Measurements from ENCODE around the gene ZNF133. TPM values are rescaled to one million over a fixed set of nuclear protein-coding genes. Genes with fewer than 3 reads are reported as not detected.

ZNF133 gene
- total RNA-seq, result 7.9 and 11.0 TPM in 2 replicates

DNA sequence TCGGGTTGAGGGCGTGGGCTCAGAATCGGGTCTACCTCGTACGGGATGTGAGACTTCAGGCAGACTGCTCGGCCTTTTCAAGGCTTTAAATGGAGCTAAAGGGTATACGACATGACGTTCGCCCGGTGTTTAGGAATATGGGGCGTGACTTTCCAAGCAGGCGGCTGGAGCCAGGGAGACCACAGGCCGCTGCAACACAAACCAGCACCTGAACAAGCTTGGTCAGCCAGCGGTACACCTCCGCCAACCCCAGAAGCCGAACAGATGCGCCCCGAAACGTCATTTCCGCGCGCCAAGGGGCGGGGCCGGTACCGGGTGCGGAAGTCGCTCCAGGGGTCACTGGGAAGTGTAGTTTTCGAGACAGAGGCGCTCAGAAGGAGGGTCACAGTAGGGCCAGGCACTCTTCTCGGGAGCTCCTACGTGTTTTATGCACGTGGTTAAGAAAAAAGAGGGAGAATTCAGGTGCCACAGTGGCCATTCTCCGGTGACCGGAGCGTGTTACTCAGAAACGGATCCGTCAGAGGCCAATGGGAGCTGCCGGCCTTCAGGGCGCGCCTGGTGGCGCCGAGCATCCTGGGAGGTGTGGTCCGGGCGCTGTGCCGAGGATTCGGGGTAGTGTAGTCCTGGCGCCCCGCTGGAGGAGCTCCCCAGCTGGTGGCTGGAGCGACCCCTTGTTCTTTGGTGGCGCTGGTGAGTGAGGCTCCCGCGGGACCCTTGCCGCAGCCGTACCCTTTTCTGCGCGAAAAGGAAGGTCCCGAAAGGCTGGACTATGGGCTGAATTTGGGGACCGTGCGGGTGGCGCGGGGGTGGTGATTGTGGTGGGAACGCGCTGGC lies at the start of gene ZNF133:
ZNF133 (plus strand) TSS at position 613 of the 834 bp plus-strand sequence. CDS start 17,160 bp downstream, outside the sequence.

Other genes with a start within 250 kb of the ZNF133 start
- gene OVOL2, start 230.6 kb upstream of the ZNF133 start, total RNA-seq, result not detected in 2 replicates
- 8.3 and 10.0 TPM in 2 replicates for gene KAT14, start 150.7 kb upstream of the ZNF133 start, total RNA-seq
- gene PET117, start 150.7 kb upstream of the ZNF133 start, total RNA-seq, result 5.1 and 8.4 TPM in 2 replicates
- 0.19 and 1.8 TPM in 2 replicates for gene DZANK1, start 178.5 kb downstream of the ZNF133 start, total RNA-seq
- 4.9 TPM in 2 replicates for gene POLR3F, start 178.9 kb downstream of the ZNF133 start, total RNA-seq
- gene RBBP9, start 208.7 kb downstream of the ZNF133 start, total RNA-seq, result 11.1 and 15.2 TPM in 2 replicates
- gene SEC23B, start 219.4 kb downstream of the ZNF133 start, total RNA-seq, result 20.5 and 22.0 TPM in 2 replicates

Measured in cardiac ventricle fibroblast (primary cell).